HepG2 (cell line): Measurements from ENCODE around the gene PXK. TPM values are rescaled to one million over a fixed set of nuclear protein-coding genes. Genes with fewer than 3 reads are reported as not detected.
A peak's percentile ranks its signal among the peaks of the same experiment; 100 is the strongest.

Source experiments
- ATAC-seq: fragments of 200-7000 bp; cut with Tn5 transposase; 3 replicates; pipeline ENCODE4 v1.9.1; 2020; ENCODE audit warnings: mild to moderate bottlenecking, moderate library complexity
- BruUV-seq: library from RNA; stranded (reverse); fragments of 400-500 nt; replicated peaks from 2 replicates; lab custom pipeline; 2021; lab: Mats Ljungman, UMichigan
- CTCF ChIA-PET: fragments of 300-600 bp; formaldehyde crosslinking; extraction: SDS; loops from one replicate; lab custom pipeline; 2021; ENCODE audit warnings: low total read pairs, inconsistent platforms, low intra/inter-chr PET ratio; lab: Yijun Ruan, JAX
- POLR2A ChIA-PET: fragments of 350-600 bp; sonication (Branson Sonifier 250); formaldehyde crosslinking; loops from one replicate; lab custom pipeline; 2020; ENCODE audit warnings: antibody characterized with exemption, inconsistent platforms; lab: Yijun Ruan, JAX
- DNase-seq: peaks from one replicate; pipeline ENCODE4 v3.0.0-alpha.2; 2015; ENCODE audit warnings: low spot score
- FAIRE-seq: peaks from 3 replicates; lab custom pipeline; 2011; peaks lifted over from hg19 to GRCh38; lab: Jason Lieb, UNC
- H2AFZ ChIP-seq: one replicate; pipeline ENCODE4 v1.6.1; 2011; ENCODE audit warnings: low read length, inconsistent platforms
- H3K27ac ChIP-seq: fragments of 300-600 bp; 3 replicates; pipeline ENCODE4 v1.8.0; 2011; ENCODE audit warnings: mixed run types, mild to moderate bottlenecking, mixed read lengths, low read length, inconsistent platforms; ENCODE audit not compliant: insufficient read depth; ENCODE audit errors: extremely low read length
- H3K27me3 ChIP-seq, 2 experiments: fragments of 200-600 bp in 1 of 2; 2 replicates in 1 of 2; 3 replicates in 1 of 2; pipeline versions ENCODE4 v1.6.0 to v1.8.0; 2011; ENCODE audit warnings: low read length in 2 of 2, mild to moderate bottlenecking in 2 of 2, moderate library complexity in 2 of 2, inconsistent platforms in 1 of 2; ENCODE audit not compliant: insufficient read depth in 2 of 2, control insufficient read depth in 1 of 2
- H3K36me3 ChIP-seq, 2 experiments: fragments of 200-600 bp in 1 of 2; replicated peaks in 1 of 2; 2 replicates in 1 of 2; 3 replicates in 1 of 2; pipeline versions ENCODE4 v1.5.1 to v1.8.0; 2011; ENCODE audit warnings: low read length in 2 of 2, inconsistent platforms in 1 of 2; ENCODE audit not compliant: insufficient read depth in 2 of 2, control insufficient read depth in 1 of 2
- H3K4me1 ChIP-seq: 2 replicates; pipeline ENCODE4 v1.5.1; 2012; ENCODE audit warnings: low read length, inconsistent platforms; ENCODE audit not compliant: insufficient read depth
- H3K4me2 ChIP-seq: 2 replicates; pipeline ENCODE4 v1.6.0; 2011; ENCODE audit warnings: low read depth, low read length, inconsistent platforms
- H3K4me3 ChIP-seq, 3 experiments: fragments of 200-600 bp in 1 of 3; sonication (generic), shearing (Covaris generic) in 1 of 3; replicated peaks in 1 of 3; 2 replicates each; pipeline ENCODE4 v1.5.1; 2011 to 2016; ENCODE audit warnings: low read length in 3 of 3, inconsistent platforms in 2 of 3, low read depth in 2 of 3, mild to moderate bottlenecking in 2 of 3, control low read depth in 1 of 3, mixed read lengths in 1 of 3; ENCODE audit not compliant: insufficient read depth in 1 of 3
- H3K79me2 ChIP-seq: one replicate; pipeline ENCODE4 v1.6.1; 2011; ENCODE audit warnings: low read length, inconsistent platforms; ENCODE audit not compliant: insufficient read depth
- H3K9ac ChIP-seq: 2 replicates; pipeline ENCODE4 v1.6.0; 2011; ENCODE audit warnings: mild to moderate bottlenecking, low read depth, low read length, inconsistent platforms; ENCODE audit not compliant: insufficient read depth
- H3K9me3 ChIP-seq: 2 replicates; pipeline ENCODE4 v1.5.1; 2012; ENCODE audit warnings: mild to moderate bottlenecking, low read length
- H4K20me1 ChIP-seq: 2 replicates; pipeline ENCODE4 v1.6.0; 2011; ENCODE audit warnings: inconsistent platforms, mild to moderate bottlenecking, low read length, moderate library complexity; ENCODE audit not compliant: insufficient read depth
- ARHGAP35 ChIP-seq: sonication (generic); formaldehyde crosslinking; IDR thresholded peaks from 2 replicates; pipeline ENCODE4 v1.9.0; 2022; ENCODE audit warnings: mild to moderate bottlenecking, inconsistent platforms, moderate library complexity, missing genetic modification reagents, borderline replicate concordance
- ATF7 ChIP-seq, 2 experiments: fragments of 450-650 bp in 1 of 2; sonication (generic) in 1 of 2; formaldehyde crosslinking in 1 of 2; IDR thresholded peaks; 2 replicates each; pipeline versions ENCODE4 v1.4.0 to v1.6.1; 2016 to 2020; ENCODE audit warnings: antibody characterized with exemption in 1 of 2, mild to moderate bottlenecking in 1 of 2, missing genetic modification reagents in 1 of 2
- FOXK2 ChIP-seq: fragments of 450-650 bp; IDR thresholded peaks from 2 replicates; pipeline ENCODE4 v1.6.1; 2016
- GZF1 ChIP-seq: sonication (generic); formaldehyde crosslinking; IDR thresholded peaks from 2 replicates; pipeline ENCODE4 v1.5.1; 2020; ENCODE audit warnings: mild to moderate bottlenecking, missing genetic modification reagents
- MIER3 ChIP-seq: IDR thresholded peaks from 2 replicates; pipeline ENCODE4 v1.6.1; 2016; ENCODE audit warnings: missing compliant biosample characterization, borderline replicate concordance
- PRDM10 ChIP-seq: sonication (generic); formaldehyde crosslinking; IDR thresholded peaks from 2 replicates; pipeline ENCODE4 v1.4.0; 2020; ENCODE audit warnings: low read depth, missing genetic modification reagents
- RFXANK ChIP-seq: IDR thresholded peaks from 2 replicates; pipeline ENCODE4 v1.6.1; 2016
- SKI ChIP-seq: fragments of 450-650 bp; IDR thresholded peaks from one replicate; pipeline ENCODE4 v1.6.1; 2018; ENCODE audit warnings: mild to moderate bottlenecking; ENCODE audit not compliant: partially characterized antibody
- SMYD3 ChIP-seq: sonication (generic); formaldehyde crosslinking; IDR thresholded peaks from 2 replicates; pipeline ENCODE4 v1.8.1; 2023; ENCODE audit warnings: mild to moderate bottlenecking, missing genetic modification reagents
- USF2 ChIP-seq, 2 experiments: sonication (generic) in 1 of 2; formaldehyde crosslinking in 1 of 2; IDR thresholded peaks; 2 replicates each; pipeline versions ENCODE4 v1.5.1 to v1.6.1; 2011 to 2020; ENCODE audit warnings: borderline replicate concordance in 1 of 2, low read depth in 1 of 2, low read length in 1 of 2, mild to moderate bottlenecking in 1 of 2, missing genetic modification reagents in 1 of 2, moderate library complexity in 1 of 2
- ZFAT ChIP-seq: sonication (generic); formaldehyde crosslinking; conservative IDR thresholded peaks from 2 replicates; pipeline ENCODE4 v1.8.1; 2023; ENCODE audit warnings: missing genetic modification reagents, inconsistent platforms
- ZNF343 ChIP-seq: sonication (generic); formaldehyde crosslinking; IDR thresholded peaks from 2 replicates; pipeline ENCODE4 v1.4.0; 2020; ENCODE audit warnings: mild to moderate bottlenecking, missing genetic modification reagents
- WGBS: methylation state at CpG from one replicate; pipeline ENCODE4 v1.1.6; 2017; ENCODE audit warnings: low lambda C conversion rate; 5-methylcytosine and 5-hydroxymethylcytosine counted together
- in situ Hi-C: cut with HindIII; loops from 2 replicates; pipeline ENCODE4 v1.10.0; 2017; ENCODE audit warnings: low pct_unique_long_range_greater_than_20kb; ENCODE audit not compliant: extremely low pct_ligation_motif_present
- intact Hi-C: fragments of 100-400 bp; cut with micrococcal nuclease; formaldehyde crosslinking; loops from one replicate; pipeline ENCODE4 v1.10.0; 2022; ENCODE audit not compliant: unreplicated experiment
- polyA plus RNA-seq, 8 experiments: library from polyadenylated mRNA; depleted of rRNA in 3 of 8; stranded (reverse) in 7 of 8; unstranded in 1 of 8; fragments of >200 nt; fragmentation: Illumina TruSeq in 4 of 8; extraction: Trizol in 4 of 8; gene quantifications; 2 replicates each; pipeline versions ENCODE4 v1.2.1 to v1.2.3, GENCODE V29; 2011 to 2016; ENCODE audit warnings: low read depth in 4 of 8, missing spikeins in 1 of 8, mixed read lengths in 1 of 8; ENCODE audit not compliant: insufficient read depth in 1 of 8
- total RNA-seq, 5 experiments: library from RNA; depleted of rRNA; stranded (reverse); fragments of >200 nt; fragmentation: Illumina TruSeq; extraction: Trizol; gene quantifications; 2 replicates each; pipeline ENCODE4 v1.2.3, GENCODE V29; 2016; ENCODE audit warnings: low read depth in 1 of 5

PXK gene
- total and polyA plus RNA-seq, 2 of the 13 experiments (the other 11 are each of a cell fraction or from before 2014, with no cell fraction given) = 6.4 to 18.6 TPM

- intact Hi-C loops = no loop called here
- ATAC-seq (peak; percentile 36; the same call in 2 of the 3 replicates), DNase-seq (no peak), FAIRE-seq (no peak)
- Histone ChIP-seq H2AFZ (no peak overlapping the region), H3K36me3 (no peaks in the 10 kb centered on the region; a peak in 1 of 5 replicates), H3K4me3 (no peak overlapping the region), H3K79me2 (no peaks in the 10 kb centered on the region), H3K4me1 (peaks cover 21% of the 10 kb centered on the region), H3K27ac (no peak overlapping the region), H3K27me3 (0 out of 5 replicates have a peak, but pooled peaks cover 0 to 3% of the 10 kb centered on the region in 2 experiments), H4K20me1 (no peaks in the 10 kb centered on the region), H3K9me3 (no peaks in the 10 kb centered on the region), H3K9ac (no peak overlapping the region), H3K4me2 (no peak overlapping the region)
- TF ChIP-seq MIER3 (CRISPR knock-in tag) (no peak), USF2 (IDR thresholded peaks at IDR 0.05; ENCODE audit: low read depth, low read length) (no peak), USF2 (CRISPR knock-in tag; IDR thresholded peaks at IDR 0.05; ENCODE audit: borderline replicate concordance) (no peak), PRDM10 (CRISPR knock-in tag) (no peak), SKI (no peak), ARHGAP35 (no peak), RFXANK (no peak), ZNF343 (CRISPR knock-in tag) (no peak), SMYD3 (no peak), ZFAT (CRISPR knock-in tag) (no peak), ATF7 (IDR thresholded peaks at IDR 0.05) (no peak), ATF7 (CRISPR knock-in tag; IDR thresholded peaks at IDR 0.05) (no peak), GZF1 (no peak), FOXK2 (no peak)
- WGBS = 62% methylated on average over 2 of the region's 3 CpGs
- no TSS peak for BruUV-seq
- in situ Hi-C loops = no loop called here
- POLR2A ChIA-PET = no interaction called here
- CTCF ChIA-PET = no interaction called here
Observed at GRCh38 chr3:58298190-58298589, 34.5 kb upstream of the PXK start.
